NCI-H2029 treated with DMSO at 0.1 percent for 48 hours (cell line): Measurements from ENCODE around the gene MAN2A2.
A peak's percentile ranks its signal among the peaks of the same experiment; 100 is the strongest.
"Not testable (repeated sequence)": the region's sequence is repeated elsewhere in the genome, so short reads cannot be mapped to it uniquely, and the experiment has no call there.

ENCODE experiments used
- DNase-seq: peaks from one replicate; lab custom pipeline; 2025; lab: John Stamatoyannopoulos, UW

MAN2A2 gene

GRCh38 chr15:90883976-90884718 is 19.0 kb upstream of the MAN2A2 start, which contains the start of gene FES:
TSS of gene FES (plus strand) at chr15:90884504. CDS start at chr15:90885046, 542 bp downstream.
- DNase-seq: no peak

- DNase-seq: no peak
Observed at GRCh38 chr15:90884719-90885431, 18.2 kb upstream of the MAN2A2 start.

GRCh38 chr15:90885432-90886290 is 17.4 kb upstream of the MAN2A2 start:
- no peak for DNase-seq

- DNase-seq: no peak
Observed at GRCh38 chr15:90886291-90886614, 16.8 kb upstream of the MAN2A2 start.

GRCh38 chr15:90887037-90887481 is 16.0 kb upstream of the MAN2A2 start:
- DNase-seq: no peak

- no peak for DNase-seq
Observed at GRCh38 chr15:90889313-90889730, 13.8 kb upstream of the MAN2A2 start.

GRCh38 chr15:90889736-90890456 is 13.2 kb upstream of the MAN2A2 start:
- no peak for DNase-seq

GRCh38 chr15:90890839-90891238 is 12.3 kb upstream of the MAN2A2 start:
- DNase-seq: no peak

- DNase-seq: no peak
Observed at GRCh38 chr15:90891346-90891949, 11.7 kb upstream of the MAN2A2 start.

- no peak for DNase-seq
Observed at GRCh38 chr15:90892023-90892422, 11.1 kb upstream of the MAN2A2 start.

GRCh38 chr15:90892498-90893174 is 10.5 kb upstream of the MAN2A2 start:
- DNase-seq: no peak

- DNase-seq: no peak
Observed at GRCh38 chr15:90893175-90894090, 9.7 kb upstream of the MAN2A2 start.

- DNase-seq: peak; percentile 14
Observed at GRCh38 chr15:90895571-90896117, 7.5 kb upstream of the MAN2A2 start.

- DNase-seq: not testable (repeated sequence)
Observed at GRCh38 chr15:90897131-90897655, 5.9 kb upstream of the MAN2A2 start.

- no peak for DNase-seq
Observed at GRCh38 chr15:90901175-90902039, 1.7 kb upstream of the MAN2A2 start.

- DNase-seq: no peak
Observed at GRCh38 chr15:90902040-90902839, 862 bp upstream of the MAN2A2 start.
